HG02870 (cell line): ENCODE data around the gene STX8.
"Not testable (repeated sequence)": the region's sequence is repeated elsewhere in the genome, so short reads cannot be mapped to it uniquely, and the experiment has no call there.

Source experiments
- ATAC-seq: cut with Tn5 transposase; IDR thresholded peaks from one replicate; pipeline ENCODE4 v1.9.1; 2021; ENCODE audit warnings: mild to moderate bottlenecking, moderate library complexity; ENCODE audit not compliant: unreplicated experiment

The STX8 gene

DNA sequence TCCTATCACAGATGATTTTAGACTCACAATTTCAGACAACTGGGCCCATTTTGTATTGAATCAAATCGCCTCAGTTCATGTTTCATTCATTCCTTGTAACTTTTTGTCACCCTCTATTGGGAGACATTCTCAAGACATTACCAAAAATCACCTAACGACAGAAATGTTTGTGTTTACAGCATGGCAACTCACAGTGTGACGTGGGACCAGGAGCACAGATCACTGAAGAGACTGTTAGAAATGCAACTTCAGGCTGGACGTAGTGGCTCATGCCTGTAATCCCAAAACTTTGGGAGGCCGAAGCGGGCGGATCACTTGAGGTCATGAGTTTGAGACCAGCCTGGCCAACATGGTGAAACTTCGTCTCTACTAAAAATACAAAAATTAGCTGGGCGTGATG lies 304.7 kb downstream of the STX8 start:
- ATAC-seq, result no peak

DNA sequence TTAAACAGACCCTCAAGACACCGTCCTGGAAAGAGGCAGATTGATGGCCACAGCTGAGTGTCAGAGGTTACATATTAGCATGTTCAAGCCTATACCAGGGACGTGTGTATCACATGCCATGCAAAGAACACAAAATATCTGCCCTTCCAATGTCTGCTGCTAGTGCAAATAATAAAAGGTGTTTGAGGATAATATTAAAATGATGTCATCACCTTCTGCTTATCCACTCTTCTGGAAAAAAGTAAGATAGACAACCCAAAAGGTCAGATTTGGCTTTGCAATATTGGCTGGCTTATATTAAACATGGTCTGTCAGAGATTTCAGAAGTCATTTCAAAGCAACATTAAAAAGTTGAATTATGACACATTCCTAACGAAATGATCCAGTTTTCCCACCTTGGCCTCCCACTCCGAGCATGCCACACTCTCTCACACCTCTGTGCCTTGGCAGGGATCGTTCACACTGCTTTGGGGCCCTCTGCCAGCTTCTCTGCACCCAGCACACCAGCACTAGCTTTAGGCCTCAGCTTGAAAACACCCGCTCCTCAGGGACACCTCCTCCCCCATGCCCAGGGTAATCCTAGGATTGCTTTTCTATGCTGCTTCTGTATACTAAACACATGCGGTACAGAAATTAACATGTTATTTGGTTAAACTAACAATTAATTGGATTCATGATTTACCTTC lies 306.1 kb downstream of the STX8 start:
- no peak for ATAC-seq

DNA sequence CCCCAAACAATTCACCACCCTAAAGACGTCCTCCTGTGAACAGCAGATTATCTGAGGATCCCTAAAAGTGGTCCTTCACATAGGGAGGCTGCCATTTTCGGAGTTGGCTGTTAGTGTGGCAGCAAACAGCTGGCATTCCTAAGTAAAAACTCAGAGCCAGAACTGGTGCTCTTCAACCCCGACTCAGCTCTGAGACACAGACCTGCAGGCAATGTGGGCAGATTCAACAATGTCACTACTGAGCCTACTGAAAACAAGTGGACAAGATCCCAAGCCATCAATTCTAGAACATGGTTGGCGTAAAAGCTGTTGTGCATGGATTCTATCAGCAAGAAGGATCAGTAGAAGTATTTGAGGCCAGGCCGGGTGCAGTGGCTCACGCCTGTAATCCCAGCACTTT lies 307.1 kb downstream of the STX8 start:
- no peak for ATAC-seq

DNA sequence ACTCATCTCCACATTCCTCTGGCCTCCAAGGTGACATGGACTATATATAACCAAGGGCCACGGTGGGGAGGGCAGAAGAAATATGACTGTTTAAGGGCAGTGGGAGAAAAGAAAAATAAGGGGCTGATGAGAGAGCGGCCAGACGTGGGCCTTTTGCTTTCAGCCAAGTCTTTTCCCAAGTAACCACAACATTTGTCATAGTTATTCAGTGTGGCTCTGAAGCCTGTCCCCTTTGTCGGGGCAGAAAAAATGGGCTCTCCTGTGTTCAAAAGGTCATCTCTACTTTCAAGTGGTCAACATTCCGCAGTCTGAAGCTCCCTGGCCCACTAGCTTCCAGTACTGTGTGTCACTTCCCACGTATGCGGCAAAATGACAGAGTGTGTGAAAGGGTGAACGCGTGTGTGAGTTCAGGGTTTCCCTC lies 308.9 kb downstream of the STX8 start:
- no peak for ATAC-seq

DNA sequence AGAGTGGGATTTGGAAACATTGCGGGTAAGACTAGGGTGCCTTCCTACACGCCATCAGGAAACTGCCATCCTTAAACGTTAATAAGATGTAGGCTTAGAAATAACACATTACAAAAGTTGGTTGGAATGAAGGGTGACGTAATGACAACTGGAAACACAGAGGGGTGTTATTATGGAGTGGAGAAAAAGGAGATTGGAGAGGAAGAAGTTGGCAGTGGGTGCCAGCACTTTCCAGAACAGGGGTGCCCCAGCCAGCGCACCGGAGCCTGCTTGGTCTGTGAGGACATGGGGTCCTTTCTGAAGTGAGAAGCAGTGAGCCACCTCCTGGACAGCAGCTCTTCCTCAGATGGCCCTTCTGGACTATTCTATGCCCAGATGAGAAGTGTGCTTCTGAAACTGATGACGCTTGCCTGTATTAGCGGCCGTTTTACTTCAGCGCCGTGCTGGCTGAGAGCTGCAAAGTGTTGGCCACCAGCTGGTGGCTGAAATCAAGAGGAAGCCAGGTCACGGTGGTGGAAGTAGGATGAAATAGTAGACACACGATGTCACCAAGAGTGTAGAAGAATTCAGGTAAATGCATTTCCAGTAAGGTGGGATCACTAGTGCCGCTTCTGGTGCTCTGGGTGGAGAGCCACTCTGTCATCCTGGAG lies 309.5 kb downstream of the STX8 start:
- no peak for ATAC-seq

DNA sequence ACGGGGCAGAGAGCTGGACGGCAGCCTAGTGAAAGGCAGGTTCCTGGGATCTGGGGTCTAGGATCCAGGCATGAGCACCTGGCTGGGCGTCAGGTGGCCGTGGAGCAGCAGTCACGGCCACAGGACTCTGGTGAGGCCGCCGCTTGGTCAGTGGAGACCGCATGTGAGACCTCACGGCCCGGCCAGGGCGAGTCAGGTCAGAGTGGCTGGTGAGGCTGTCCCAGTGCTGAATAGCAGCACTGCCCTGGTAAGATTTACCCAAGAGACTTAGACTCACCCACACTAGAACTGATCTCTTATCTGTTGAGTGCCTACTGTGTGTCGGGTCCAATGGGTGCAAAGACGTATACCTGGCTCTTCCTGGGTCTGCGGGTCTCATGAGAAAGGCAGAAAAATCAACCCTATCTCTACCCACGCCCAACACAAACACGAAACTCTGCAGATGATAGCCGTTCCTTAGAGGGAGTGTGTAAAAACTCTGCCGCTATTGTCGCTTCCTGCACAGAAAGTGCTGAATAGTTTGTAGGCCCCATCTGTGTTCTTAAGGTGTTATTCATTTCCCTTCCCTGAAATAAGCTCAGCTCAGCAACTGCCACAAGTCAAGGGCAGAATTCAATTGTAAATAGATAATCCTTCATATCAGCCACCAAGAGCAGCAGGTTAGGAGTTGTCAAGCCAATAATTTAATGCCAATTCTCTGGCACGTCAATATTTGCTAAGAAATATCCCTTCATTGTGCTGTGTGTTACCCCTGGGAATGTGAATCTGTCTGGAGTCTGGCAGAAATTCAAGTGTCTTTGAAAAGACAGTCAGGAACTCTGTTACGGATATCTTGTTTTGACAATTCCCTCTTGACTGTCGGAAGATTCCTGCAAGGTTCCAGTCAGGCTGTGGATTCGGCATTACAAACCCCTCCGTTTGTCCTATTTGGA lies 314.3 kb downstream of the STX8 start:
- no peak for ATAC-seq

DNA sequence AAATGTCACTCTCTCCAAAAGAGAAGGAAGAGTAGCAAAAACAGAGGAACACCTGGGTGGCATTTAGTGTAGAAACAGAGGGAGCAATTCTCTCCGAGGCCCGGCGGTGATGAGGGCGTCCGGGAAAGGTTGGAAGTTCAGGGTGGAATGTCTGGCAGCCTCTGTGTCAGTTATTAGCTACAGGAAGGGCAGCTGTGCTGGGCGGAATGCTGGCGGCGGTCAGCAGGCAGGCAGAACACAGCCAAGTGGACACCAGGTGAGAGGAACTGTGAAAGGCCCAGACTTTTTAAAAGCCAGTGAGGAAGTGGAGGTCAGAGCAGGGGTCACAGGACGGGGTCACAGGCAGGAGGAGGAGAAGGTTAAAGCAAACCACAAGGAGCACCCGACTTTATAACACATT lies 316.2 kb downstream of the STX8 start:
- ATAC-seq, result no peak

DNA sequence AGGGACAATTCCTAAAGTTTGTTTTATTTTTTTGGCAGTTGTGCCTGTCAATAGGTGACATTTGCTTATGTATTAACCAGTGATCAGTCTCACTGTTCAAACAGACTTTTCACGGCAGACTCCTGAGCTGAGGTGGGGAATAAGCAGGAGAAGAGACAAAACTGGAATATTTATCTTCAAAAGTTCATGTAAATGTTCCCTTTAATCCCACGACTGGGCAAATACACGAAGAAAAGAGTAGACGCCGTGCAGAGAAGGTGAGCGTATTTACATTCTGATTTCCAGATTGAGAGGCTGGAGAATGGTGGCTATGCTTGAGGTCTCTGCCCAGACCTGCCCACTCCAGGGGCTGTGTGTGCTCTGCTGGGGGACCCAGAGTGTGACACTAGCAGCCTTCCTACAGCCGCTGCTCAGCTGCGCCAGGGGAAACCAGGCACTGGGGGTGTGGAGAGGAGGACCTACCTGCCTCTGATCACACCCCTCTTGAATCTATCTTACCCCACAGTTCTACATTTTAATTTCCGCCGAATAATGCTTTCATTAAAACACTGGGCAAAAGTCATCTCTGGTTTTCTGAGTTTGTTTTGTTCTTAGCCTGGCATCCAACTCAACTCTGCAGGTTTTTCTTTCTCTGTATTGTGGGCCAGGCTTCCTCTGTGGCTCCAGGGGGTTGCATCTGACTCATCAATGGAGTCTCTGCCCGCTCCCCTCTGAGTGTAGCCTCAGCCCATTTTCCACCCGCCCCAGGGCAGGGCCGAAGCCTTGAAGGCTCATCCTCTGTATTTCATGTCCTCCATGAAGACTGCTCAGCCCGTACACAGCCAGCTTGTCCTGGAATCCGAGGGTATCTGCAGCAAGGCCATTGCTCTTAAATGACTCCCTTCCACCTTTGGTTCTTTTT lies 317.3 kb downstream of the STX8 start:
- no peak for ATAC-seq

DNA sequence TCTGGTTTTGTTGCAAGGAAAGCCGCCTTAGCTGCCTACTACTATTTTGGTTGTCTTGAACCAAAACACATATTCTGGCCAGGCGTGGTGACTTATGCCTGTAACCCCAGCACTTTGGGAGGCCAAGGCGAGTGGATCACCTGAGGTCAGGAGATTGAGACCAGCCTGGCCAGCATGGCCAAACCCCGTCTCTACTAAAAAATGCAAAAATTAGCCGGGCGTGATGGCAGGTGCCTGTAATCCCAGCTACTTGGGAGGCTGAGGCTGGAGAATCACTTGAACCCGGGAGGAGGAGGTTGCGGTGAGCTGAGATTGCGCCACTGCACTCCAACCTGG lies 318.0 kb downstream of the STX8 start:
- ATAC-seq, result not testable (repeated sequence)

DNA sequence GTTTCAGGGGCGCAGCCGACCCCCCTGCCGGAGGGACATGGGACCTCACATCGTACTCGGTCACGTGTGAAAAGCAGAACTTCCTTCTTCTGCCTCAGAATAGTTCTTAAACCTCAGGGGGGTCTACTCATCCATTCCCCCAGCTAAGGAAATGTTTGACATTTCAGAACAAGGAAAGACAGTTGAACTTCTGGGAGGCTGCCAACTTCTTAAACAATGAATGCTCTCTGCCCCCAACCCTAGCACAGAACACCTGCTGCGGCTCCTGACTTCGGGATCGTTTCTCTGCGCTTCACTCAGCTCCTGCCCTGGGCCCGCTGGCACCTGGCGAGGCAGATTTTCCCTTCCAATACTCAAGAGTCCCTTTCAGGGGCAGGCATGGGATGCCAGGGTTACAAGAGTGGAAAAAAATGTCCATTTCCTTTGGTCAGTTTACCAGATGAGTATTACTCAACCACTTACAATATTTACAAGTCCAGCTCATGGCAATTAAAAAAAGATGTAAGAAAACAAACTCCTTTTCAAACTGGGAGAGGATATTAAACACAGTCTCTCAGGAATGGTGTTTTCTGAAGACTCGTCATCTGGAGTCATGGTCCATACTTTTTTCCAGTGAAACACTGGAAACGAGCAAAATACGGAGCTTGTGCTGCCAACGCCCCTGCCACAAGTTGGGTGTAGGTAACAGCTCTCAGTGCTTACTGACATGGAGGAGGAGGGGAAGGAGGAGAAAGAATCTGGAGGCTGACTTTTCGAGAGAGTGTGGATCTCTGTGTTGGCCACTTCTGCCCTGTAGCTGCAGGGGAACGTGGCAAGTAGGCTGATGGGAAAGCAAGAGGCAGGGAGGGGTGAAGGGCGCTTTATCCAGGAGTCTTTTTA lies 318.6 kb downstream of the STX8 start:
- no peak for ATAC-seq

DNA sequence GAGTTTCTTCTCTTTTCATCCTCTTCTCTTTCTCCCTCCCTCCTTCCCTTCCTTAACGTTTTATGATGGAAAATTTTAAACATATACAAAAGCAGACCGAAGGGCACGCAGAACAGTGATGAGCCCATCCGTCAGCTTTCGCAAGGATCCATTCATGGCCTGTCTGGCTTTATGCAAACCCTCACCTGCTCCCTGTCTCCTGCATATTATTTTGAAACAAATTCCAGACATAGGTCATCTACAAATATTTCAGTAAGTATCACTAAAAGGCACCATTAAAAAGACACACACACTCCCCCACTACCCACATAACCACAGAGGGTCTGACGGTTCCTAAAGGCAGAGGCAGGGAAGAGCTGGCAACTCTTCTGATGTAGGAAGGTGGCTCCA lies 319.3 kb downstream of the STX8 start:
- ATAC-seq, result no peak

DNA sequence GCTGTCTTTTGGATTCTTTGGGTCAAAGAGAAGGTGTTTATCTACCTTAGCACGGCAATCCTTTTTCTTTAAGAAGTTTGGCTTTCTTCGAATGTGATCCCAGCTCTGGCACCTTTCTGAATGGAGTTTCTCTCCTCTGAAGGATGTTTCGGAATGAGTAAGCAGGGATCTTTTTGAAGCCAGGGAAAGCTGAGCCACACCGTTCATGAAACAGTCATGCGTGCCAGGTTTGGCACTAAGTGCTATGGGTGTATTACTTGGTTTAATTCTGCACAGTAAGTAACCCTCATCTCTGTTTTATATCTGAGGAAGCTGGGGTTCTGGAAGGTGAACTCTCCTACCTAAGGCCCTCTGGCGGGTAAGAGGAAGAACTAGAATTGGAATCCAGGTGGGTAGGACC lies 319.8 kb downstream of the STX8 start:
- ATAC-seq, result no peak

DNA sequence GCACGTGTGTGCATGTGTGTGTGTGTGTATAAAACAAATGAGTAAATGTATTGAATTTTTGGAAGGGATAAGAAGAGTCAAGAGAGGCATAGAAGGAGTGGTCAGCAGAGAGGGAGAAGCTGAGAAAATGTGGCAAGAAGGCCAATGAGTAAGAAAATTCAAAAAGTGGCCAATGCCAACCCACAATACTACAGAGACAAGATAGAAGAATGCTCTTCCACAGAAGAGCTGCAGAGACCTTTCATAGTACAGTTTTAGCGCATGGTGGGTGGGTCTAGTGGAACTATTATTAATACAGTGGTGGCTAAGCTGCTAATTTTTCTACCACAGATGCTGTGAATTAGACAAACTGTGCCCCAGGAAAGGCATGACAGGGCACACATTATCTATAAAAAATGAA lies 320.8 kb downstream of the STX8 start:
- ATAC-seq, result no peak

DNA sequence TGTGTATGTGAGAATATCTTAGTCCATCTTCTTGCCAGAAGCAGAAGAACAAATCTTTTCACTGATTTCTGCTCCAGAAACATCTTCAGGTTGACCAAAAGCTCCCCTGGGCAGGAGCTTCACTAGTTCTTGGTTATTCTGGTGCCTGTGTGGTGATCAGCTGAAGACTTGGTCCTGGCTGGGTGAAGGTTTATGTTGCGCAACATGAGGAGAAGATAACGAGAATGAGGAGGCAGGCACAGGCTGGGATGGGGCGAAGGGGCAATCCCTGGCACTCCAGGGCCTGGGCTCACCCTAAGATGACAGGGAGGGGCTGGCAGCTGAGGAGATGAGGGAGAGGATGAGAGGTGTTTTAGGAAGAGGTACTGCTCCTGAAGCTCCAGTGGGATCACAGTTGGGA lies 322.3 kb downstream of the STX8 start:
- ATAC-seq, result no peak

DNA sequence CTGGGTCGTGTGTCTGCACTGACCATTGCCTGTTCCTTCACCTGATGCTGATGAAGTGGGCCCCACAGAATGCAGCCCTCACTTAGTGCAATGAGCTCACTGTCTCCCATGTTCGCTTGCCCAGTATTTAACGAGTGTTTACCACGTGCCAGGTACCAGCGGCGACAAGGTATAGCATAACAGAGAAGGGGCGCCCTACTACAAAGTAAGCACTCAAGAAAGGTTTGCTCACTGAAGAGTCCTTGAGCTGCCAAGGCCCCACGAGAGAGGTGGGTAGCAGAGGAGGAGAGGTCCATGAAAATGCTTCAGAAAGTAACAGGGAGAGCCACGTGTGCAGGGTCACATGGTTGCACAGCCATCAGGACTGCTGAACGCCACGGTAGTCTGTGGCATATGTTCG lies 324.3 kb downstream of the STX8 start:
- no peak for ATAC-seq

DNA sequence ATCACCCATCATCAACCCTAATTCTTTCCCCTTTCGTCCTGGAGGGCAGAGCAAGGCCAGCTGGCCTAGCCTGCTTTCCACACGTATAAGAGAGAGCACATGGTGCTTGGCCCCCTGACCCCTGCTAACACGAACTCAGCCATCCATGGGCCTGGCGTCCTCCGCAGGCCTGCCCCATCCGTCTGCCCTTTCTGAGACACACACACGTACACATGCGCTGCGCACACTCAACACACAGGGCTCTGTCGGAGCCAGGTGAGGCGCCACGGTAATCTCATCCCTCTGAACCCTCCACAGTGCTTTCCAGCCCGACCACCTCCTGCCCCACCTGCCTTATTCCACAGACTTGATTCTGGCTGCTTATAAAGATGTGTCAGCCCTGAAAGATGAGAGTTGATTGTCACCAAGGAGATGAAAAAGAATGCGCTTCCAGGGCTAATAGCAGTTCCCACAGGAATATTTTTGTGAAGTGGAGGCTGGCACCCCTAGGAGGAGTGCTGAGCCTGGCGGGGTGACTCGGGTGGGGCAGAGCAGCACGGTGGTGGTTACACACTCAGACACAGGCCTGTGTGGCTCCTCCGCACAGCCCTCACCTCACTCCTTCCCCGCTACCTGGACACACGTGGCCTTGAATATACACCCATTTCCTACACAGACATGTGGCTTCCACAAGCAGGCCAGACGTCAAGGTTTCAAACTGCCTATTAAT lies 326.2 kb downstream of the STX8 start:
- ATAC-seq, result no peak

DNA sequence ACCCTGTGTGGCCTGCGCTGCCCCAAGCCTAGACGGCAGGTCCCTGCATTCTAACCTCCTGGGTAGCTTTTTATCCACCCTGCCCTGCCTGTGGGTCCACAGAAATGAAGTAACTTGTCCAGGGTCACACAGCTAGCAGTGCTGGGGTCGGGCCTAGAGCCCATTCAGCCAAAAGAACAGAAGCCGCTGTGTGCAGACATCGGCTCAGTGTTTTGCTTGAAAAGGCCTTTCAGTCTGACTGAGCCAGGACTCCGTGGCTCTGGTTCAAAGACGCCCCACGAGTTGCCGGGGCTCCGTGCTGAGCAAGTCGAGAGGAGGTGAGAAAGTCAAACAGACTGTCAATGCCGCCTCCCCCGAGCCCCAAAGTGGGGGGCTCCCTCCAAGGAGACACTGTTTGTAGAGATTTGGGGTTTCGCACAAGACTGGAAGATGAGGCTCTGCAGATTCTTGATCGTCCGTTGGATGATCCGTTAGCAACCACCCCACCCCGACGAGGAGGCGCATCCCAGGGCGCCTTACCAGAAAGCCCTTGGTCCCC lies 328.1 kb downstream of the STX8 start:
- ATAC-seq, result no peak

DNA sequence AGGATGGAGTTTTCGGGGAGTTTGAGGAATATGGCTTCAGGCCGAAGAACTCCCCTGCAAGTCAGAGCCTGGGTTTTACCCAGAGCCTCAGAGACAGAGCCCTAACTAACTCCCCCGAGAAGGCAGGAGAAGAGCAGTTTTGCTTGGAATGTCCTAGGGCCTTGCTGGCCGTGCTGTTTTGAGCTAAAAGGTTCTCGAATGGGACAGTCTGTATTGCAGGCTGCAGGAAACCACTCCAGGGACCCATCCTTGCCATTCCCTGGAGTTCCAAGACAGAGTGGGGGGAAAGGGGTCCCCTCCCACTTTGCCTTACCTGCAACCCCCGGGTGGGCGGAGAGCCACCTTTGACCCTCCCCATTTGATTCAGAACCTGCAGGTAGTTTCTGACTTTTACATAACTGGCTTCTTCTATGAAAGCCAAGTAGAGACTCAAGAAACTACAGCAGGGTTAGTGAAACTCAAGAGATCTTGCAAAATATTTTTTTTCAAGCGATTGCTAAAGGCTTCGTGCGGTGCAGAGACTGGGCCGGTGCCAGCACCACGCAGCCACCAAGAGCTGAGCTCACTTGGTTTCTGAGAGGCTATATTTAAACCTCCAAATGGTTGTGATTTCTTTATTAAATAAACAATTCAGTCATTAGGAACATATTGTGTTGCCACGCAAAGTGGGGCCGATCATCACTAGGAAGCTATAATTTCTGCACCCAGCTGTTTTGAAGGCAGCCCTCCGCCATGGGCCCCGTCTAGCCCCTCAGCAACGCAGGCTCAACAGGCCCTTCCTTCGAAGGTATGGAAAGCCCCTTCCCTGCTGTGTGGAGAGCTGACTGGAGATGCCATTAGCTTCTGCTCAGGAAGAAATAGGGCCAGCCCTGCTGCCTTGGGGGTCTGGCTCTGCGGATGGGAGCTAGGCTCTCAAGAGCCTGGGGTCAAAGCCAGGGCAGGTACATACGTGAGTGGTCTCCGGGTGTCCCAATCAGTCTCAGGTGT lies 331.3 kb downstream of the STX8 start:
- ATAC-seq, result no peak
